AG08396 (cell line): ENCODE data around the gene LEKR1.
A peak's percentile ranks its signal among the peaks of the same experiment; 100 is the strongest.
"Not testable (repeated sequence)": the region's sequence is repeated elsewhere in the genome, so short reads cannot be mapped to it uniquely, and the experiment has no call there.

Source experiments
- DNase-seq: peaks from one replicate; pipeline ENCODE4 v3.0.0; 2012; ENCODE audit warnings: low spot score, mixed read lengths

The LEKR1 gene

DNA sequence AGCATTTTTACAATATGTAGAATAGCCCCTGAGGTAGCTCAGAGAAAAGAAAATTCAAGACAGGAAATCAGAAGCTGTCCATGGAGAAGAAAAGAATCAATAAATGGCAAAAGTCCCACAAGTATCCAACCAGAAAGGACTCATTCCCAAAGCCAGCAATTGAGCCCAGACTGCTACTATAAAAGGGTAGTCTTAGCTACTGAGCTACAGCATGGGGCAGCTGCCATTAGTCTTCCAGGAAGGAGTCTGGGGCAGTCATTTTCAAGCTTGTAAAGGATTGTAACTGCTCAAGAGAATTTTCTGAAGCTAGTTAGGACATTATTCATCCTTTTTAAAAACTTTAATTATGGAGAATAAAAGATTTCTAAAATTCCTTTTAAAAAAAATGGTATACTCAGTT lies 10.5 kb downstream of the LEKR1 start:
- no peak for DNase-seq

GRCh38 chr3:156837115-156837514 lies 11.0 kb downstream of the LEKR1 start:
- DNase-seq: no peak

GRCh38 chr3:156838035-156838434 lies 11.9 kb downstream of the LEKR1 start:
- DNase-seq: no peak

DNA sequence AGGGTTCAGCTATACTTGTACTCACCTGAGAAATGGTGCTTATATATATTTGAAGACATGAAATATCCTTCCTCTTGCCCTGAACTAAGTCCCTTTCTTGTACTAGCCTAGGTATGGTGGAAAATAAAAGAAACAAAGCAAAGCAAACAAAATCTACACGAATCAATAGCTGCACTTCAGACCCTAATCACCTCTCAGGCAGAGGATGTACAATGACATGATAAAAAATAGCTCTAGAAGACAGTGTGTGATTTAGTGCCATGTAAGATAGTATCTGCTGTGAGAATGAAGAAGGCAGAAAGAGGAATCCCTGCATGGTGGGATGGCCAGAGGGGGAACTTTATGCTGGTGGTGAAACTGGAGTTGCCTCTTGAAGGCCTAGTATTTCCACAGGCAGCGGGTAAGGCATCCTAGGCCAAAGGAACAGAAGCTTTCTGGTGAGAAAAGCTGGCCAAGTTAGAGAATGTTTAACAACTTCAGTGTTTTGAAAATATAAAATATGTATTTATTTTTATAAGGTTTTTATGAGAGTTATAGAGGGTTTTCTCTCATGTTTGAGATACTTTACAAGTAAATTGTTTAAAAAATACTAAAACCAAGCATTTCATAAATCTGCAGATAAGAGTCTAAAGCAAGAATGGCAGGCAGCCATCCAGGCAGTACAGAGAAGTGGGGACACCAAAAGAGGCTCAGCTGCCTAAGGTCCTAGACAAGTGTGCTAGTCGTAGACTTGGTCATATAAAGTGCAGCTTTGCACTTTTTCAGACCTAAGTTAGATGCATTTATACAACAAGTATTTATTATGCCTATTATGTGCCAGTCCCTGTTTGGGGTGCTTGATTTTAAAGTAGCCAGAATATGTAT lies 14.9 kb downstream of the LEKR1 start:
- DNase-seq: no peak

GRCh38 chr3:156843071-156843808 lies 17.1 kb downstream of the LEKR1 start:
- no peak for DNase-seq

- no peak for DNase-seq
These were observed 21.7 kb downstream of the LEKR1 start for GRCh38 chr3:156847752-156848448.

DNA sequence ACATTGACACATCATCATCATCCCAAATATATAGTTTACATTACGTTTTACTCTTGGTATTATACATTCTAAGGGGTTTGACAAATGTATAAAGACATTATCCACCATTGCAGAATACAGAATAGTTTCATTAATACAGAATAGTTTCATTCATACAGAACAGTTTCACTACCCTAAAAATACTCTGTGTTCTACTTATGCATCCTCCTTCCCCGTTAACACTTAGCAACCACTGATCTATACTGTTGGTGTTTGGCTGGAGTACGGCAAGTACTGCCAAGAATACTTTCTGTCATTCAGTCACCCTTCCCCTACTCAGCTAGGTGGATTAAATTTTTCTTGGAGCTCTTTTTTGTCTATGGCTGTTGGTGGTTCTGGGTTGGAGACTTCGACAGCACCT lies 33.4 kb downstream of the LEKR1 start:
- DNase-seq: no peak

DNA sequence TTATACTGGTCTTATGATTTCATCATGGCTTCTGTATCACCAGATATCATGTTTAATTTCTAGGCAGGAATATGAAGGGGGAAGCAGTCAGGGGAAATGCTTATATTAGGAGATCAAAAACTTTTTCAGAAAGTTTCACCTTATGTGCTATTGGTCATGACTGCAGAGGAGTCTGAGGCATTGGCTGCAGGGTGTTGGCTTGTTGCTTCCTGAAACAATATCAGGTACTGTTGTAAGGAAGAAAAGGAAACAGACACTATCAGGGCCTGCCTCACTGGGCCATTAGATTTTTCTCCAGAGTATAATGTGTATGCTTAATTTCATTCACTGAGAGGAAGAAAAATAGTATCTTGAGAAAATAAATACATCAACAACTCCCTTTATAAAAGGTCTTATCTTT lies 34.7 kb downstream of the LEKR1 start:
- DNase-seq: no peak

GRCh38 chr3:156862338-156862737 lies 36.2 kb downstream of the LEKR1 start:
- DNase-seq: no peak

DNA sequence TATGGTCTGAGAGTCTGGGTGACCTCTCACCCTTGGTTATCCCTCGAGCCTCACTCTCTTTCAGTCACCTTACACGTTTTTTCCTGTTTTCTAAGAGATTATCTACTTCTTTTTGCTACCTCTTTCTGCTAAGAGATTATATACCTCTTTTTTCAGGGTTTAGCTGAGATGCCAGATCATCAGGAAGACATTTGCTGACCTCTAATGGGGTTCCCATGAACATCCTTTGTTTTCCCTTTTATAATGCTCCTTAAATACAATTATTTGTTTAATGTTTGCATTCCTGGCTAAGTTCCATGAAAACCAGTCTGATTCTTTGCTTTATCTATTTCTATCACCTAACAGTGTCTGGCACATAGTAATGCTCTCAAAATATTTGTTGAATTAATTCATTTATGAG lies 39.6 kb downstream of the LEKR1 start:
- DNase-seq: no peak

DNA sequence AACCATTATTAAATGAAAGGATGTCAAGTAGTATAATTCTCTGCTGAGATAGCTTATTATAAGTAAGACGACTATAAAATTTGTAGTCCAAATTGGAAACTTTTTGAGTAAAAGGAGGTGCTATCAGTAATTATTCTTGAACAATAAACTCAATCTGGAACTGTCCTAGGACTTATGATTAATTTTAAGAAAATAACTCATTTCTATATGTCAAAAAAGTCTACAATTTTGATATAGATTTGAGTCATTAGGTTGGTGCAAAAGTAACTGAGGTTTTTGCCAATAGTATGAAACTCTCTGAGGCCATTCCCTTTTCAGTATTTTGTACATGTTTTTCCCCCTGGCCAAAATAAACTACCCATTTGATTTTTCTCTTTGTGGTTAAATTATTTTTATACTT lies 41.0 kb downstream of the LEKR1 start:
- DNase-seq: no peak

DNA sequence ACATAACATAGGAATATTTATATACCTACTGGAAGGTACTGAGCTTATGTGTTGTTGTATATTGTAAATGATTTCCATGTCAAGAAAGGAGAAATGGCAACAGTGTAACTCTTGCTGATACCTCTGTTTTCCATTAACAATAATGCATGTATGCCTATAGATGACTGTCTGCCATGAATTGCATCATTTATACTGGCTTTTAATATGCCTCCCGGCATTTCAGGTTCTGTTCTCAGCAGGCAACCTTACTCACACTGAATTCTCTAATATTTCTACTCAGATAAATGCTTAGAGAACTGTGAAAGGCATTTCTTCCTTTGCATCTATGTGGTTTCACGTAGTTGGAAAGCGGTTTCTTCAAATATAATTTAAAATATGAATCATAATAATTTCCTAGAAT lies 41.8 kb downstream of the LEKR1 start:
- no peak for DNase-seq

GRCh38 chr3:156873906-156874305 lies 47.8 kb downstream of the LEKR1 start:
- no peak for DNase-seq

- not testable (repeated sequence) for DNase-seq
These were observed 53.3 kb downstream of the LEKR1 start for GRCh38 chr3:156879491-156879890.

GRCh38 chr3:156885761-156886160 lies 59.6 kb downstream of the LEKR1 start:
- DNase-seq: no peak

- DNase-seq: no peak
These were observed 62.0 kb downstream of the LEKR1 start for GRCh38 chr3:156888176-156888575.

DNA sequence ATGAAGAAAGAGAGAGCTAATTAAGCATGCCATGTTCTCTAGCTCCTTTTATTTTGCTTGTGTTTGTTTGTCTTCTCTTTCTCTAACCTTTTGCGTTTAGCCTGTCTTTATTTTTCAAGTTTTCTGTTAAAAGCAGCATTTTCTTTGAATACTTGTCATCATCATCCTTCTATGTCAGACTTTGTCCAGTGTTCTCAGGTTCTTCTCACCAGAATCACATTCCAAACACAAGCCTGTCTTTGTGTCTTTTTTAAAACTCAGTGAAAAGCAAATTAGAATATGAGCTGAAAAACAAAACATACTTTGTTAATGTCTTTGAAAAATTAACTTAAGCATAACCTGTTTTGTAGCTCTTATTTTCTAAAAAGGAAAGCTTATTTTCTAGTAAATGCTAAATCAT lies 62.4 kb downstream of the LEKR1 start:
- no peak for DNase-seq

DNA sequence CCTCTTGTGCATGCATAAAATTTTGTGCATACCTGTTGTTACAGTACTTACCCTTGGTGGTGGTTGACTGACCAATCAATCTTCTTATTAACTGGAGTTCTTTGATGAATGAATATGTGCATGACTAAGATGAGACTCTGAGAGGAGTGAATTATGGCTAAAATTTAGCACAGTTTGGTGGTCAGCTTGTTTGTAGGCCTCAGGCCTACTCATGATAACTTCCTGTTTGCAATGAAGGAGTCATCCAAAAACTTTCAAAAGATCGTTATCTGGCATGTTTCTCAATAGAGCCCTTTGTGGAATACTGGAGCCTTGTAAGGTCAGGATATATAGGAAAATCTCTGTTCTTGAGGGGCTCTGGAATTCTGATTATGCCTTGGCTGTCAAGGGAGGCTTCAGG lies 66.5 kb downstream of the LEKR1 start:
- peak; percentile 3 for DNase-seq

- DNase-seq: not testable (repeated sequence)
These were observed 69.2 kb downstream of the LEKR1 start for GRCh38 chr3:156895374-156895773.

DNA sequence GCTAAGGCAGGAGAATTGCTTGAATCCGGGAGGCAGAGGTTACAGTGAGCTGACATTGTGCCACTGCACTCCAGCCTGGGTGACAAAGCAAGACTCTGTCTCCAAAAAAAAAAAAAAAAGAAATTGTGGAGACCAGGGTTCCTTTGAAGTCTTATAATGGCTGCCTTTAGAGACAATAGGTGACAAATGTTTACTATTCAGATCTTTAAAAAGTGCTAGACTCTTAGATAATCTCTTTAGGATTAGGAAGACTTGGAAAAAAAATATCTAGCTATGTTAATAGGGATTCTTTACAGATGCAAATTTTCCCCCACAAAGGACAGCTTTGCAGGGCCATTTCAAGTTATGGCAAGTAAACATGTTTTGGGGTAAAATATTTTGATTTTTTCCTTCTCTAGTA lies 71.7 kb downstream of the LEKR1 start:
- DNase-seq: not testable (repeated sequence)

DNA sequence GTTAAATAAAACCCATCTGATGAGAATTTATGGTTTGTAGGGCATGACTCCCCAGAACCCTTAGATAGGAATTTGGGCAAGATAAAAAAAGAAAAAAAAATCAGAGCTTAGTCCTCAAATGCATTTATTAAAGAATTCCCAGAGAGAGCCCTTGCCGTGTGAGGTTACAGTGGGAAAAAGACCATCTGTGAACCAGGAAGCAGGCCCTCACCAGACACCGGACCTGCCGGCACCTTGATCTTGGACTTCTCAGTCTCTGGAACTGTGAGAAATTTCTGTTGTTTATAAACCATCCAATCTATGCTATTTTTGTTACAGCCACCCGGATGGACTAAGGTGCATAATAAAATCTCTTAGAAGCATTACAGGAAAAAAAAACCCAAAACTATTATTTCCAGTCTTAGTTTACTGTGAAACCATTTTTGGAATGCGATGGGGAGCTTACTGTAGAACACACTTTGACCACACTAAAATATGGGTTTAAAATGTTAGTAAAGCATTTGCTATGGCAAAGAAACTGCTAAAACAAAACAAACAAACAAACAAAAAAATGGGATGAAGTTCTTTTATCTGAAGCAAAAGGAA lies 72.2 kb downstream of the LEKR1 start:
- DNase-seq: no peak

- DNase-seq: no peak
These were observed 73.8 kb downstream of the LEKR1 start for GRCh38 chr3:156899951-156900350.
